ENCODE data around the gene MATCAP1. TPM values are rescaled to one million over a fixed set of nuclear protein-coding genes. Genes with fewer than 3 reads are reported as not detected.

Gene MATCAP1
- total and polyA plus RNA-seq, 2 donors = 5.2 to 24.6 TPM

DNA sequence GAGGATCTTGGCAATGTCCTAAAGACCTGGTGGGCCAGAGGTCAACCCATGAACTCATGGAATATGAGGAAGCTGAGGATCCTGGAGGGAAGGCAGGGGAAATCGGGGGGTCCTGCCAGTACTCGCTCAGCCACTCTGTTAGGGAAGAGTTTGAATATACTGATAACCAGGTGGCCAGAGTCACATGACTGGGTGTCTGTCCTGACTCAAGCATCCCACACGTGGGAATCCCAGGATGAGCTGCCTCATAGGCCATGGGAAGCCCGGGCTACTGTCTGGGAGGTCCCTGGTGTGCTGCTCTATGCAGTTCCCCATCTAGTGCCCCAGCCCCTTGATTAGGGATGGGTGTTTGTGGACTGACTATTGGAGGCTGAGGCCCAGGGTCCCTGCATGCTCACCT is 4.6 kb upstream of the MATCAP1 start:
- 91% methylated on average over 4 of the region's 4 CpGs for WGBS
- H3K9me3 ChIP-seq (ENCODE audit: control insufficient read depth in 2 of 2, insufficient read depth in 1 of 2, low read length in 1 of 2) = peaks cover 0 to 3% of the 10 kb centered on the region in 2 donors
- DNase-seq (ENCODE audit: low read depth in 6 of 9, low spot score in 9 of 9) = no peak
- peaks cover 24 to 32% of the 10 kb centered on the region in 2 donors for H3K4me1 ChIP-seq (ENCODE audit: control insufficient read depth in 2 of 2, insufficient read depth in 2 of 2, low read length in 2 of 2)
- peaks cover 0 to 1% of the 10 kb centered on the region in 2 donors for H3K36me3 ChIP-seq (ENCODE audit: control insufficient read depth in 2 of 2, insufficient read depth in 2 of 2, low read length in 1 of 2)
- no peak overlapping the region for H3K4me3 ChIP-seq (ENCODE audit: low read length in 2 of 2)
- H3K27ac ChIP-seq (ENCODE audit: low read depth in 1 of 2, low read length in 1 of 2) = no peak overlapping the region
- H3K27me3 ChIP-seq (ENCODE audit: control insufficient read depth in 2 of 2, insufficient read depth in 1 of 2, low read length in 1 of 2) = peaks cover 18 to 49% of the 10 kb centered on the region in 2 donors

- 94% methylated on average over 26 of the region's 26 CpGs for WGBS
- peaks cover 0 to 3% of the 10 kb centered on the region in 2 donors for H3K9me3 ChIP-seq (ENCODE audit: control insufficient read depth in 2 of 2, insufficient read depth in 1 of 2, low read length in 1 of 2)
- H3K36me3 ChIP-seq (ENCODE audit: control insufficient read depth in 2 of 2, insufficient read depth in 2 of 2, low read length in 1 of 2) = no peaks in the 10 kb centered on the region
- no peak overlapping the region for H3K27ac ChIP-seq (ENCODE audit: low read depth in 1 of 2, low read length in 1 of 2)
- peaks cover 17 to 30% of the 10 kb centered on the region in 2 donors for H3K4me1 ChIP-seq (ENCODE audit: control insufficient read depth in 2 of 2, insufficient read depth in 2 of 2, low read length in 2 of 2)
- no peak overlapping the region for H3K4me3 ChIP-seq (ENCODE audit: low read length in 2 of 2)
- no peak for DNase-seq (ENCODE audit: low read depth in 6 of 9, low spot score in 9 of 9)
- H3K27me3 ChIP-seq (ENCODE audit: control insufficient read depth in 2 of 2, insufficient read depth in 1 of 2, low read length in 1 of 2) = peaks cover 18 to 49% of the 10 kb centered on the region in 2 donors
Observed at GRCh38 chr16:67187175-67187890, 3.6 kb upstream of the MATCAP1 start.

GRCh38 chr16:67186550-67186950 is 2.8 kb upstream of the MATCAP1 start:
- 83% methylated on average over 5 of the region's 5 CpGs for WGBS
- no peak for DNase-seq (ENCODE audit: low read depth in 6 of 9, low spot score in 9 of 9)
- peaks cover 0 to 3% of the 10 kb centered on the region in 2 donors for H3K9me3 ChIP-seq (ENCODE audit: control insufficient read depth in 2 of 2, insufficient read depth in 1 of 2, low read length in 1 of 2)
- H3K4me3 ChIP-seq (ENCODE audit: low read length in 2 of 2) = no peak overlapping the region
- peaks cover 18 to 49% of the 10 kb centered on the region in 2 donors for H3K27me3 ChIP-seq (ENCODE audit: control insufficient read depth in 2 of 2, insufficient read depth in 1 of 2, low read length in 1 of 2)
- H3K4me1 ChIP-seq (ENCODE audit: control insufficient read depth in 2 of 2, insufficient read depth in 2 of 2, low read length in 2 of 2) = peaks cover 14 to 29% of the 10 kb centered on the region in 2 donors
- H3K36me3 ChIP-seq (ENCODE audit: control insufficient read depth in 2 of 2, insufficient read depth in 2 of 2, low read length in 1 of 2) = no peaks in the 10 kb centered on the region
- no peak overlapping the region for H3K27ac ChIP-seq (ENCODE audit: low read depth in 1 of 2, low read length in 1 of 2)

DNA sequence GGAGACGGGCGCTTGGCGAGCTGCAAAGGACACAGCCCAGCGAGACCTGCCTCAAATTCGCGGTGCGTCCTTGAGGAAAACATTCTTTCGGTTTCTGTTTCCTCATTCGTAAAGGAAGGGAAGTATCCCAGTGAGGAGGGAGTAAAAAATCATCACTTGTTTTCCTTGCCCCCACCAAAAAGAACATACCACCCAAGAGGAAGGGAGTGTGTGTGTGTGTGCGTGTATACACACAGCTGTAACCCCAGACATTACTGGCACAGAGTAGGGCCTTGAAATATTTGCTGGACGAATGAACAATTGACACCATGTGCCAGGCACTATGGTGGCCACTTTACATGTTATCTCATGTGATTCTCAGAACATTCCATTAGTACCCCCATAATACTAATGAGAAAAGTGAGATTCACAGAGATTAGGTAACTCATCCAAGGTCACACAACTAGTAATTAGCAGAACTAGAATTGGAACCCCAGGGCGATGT is 1.9 kb upstream of the MATCAP1 start:
- H3K27me3 ChIP-seq (ENCODE audit: control insufficient read depth in 2 of 2, insufficient read depth in 1 of 2, low read length in 1 of 2) = peaks cover 18 to 49% of the 10 kb centered on the region in 2 donors
- H3K4me1 ChIP-seq (ENCODE audit: control insufficient read depth in 2 of 2, insufficient read depth in 2 of 2, low read length in 2 of 2) = peaks cover 11 to 26% of the 10 kb centered on the region in 2 donors
- peak overlapping the region in 1 of 2 donors; percentile 14 for H3K4me3 ChIP-seq (ENCODE audit: low read length in 2 of 2)
- 14% methylated on average over 12 of the region's 12 CpGs for WGBS
- DNase-seq (ENCODE audit: low read depth in 6 of 9, low spot score in 9 of 9) = no peak
- H3K9me3 ChIP-seq (ENCODE audit: control insufficient read depth in 2 of 2, insufficient read depth in 1 of 2, low read length in 1 of 2) = peaks cover 0 to 3% of the 10 kb centered on the region in 2 donors
- no peak overlapping the region for H3K27ac ChIP-seq (ENCODE audit: low read depth in 1 of 2, low read length in 1 of 2)
- no peaks in the 10 kb centered on the region for H3K36me3 ChIP-seq (ENCODE audit: control insufficient read depth in 2 of 2, insufficient read depth in 2 of 2, low read length in 1 of 2)

DNA sequence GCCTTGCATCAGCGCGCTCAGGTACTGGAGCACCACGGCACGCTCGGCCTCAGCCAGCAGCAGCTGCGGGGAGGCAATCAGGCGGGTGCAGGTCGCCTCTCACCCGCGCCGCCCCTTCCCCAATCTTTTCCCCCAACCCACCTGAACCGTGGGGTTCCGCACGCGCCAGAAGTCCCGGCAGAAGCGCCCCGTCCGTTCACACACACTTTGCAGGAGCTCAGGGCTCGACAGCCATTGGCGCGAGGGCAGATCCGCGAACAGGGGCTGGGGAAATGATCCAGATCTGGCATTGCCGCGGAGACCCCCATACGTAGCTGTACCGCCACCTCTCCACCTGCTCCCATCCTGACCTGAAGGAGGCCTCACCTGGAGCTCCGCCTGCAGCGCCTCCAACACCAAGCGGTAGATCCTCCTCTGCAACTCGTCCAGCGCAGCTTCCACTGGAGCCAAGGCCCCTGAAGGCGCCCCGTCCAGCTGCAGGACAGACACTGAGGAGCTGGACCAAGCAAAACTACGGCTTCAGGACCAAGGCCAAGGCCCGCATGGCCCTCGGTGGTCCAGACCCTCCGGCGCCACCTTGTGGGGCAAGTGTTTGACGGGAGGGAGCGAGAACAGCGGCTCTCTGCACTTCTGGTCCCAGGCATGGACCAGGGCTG is 1.4 kb upstream of the MATCAP1 start:
- WGBS = 19% methylated on average over 43 of the region's 43 CpGs
- no peaks in the 10 kb centered on the region for H3K36me3 ChIP-seq (ENCODE audit: control insufficient read depth in 2 of 2, insufficient read depth in 2 of 2, low read length in 1 of 2)
- peaks cover 18 to 49% of the 10 kb centered on the region in 2 donors for H3K27me3 ChIP-seq (ENCODE audit: control insufficient read depth in 2 of 2, insufficient read depth in 1 of 2, low read length in 1 of 2)
- H3K9me3 ChIP-seq (ENCODE audit: control insufficient read depth in 2 of 2, insufficient read depth in 1 of 2, low read length in 1 of 2) = peaks cover 0 to 3% of the 10 kb centered on the region in 2 donors
- peak in 7 of 9 donors; percentile 37 to 76 (median 64) for DNase-seq (ENCODE audit: low read depth in 6 of 9, low spot score in 9 of 9)
- H3K4me1 ChIP-seq (ENCODE audit: control insufficient read depth in 2 of 2, insufficient read depth in 2 of 2, low read length in 2 of 2) = peaks cover 11 to 26% of the 10 kb centered on the region in 2 donors
- peak overlapping the region; percentile 75 to 86 for H3K4me3 ChIP-seq (ENCODE audit: low read length in 2 of 2)
- H3K27ac ChIP-seq (ENCODE audit: low read depth in 1 of 2, low read length in 1 of 2) = no peak overlapping the region

DNA sequence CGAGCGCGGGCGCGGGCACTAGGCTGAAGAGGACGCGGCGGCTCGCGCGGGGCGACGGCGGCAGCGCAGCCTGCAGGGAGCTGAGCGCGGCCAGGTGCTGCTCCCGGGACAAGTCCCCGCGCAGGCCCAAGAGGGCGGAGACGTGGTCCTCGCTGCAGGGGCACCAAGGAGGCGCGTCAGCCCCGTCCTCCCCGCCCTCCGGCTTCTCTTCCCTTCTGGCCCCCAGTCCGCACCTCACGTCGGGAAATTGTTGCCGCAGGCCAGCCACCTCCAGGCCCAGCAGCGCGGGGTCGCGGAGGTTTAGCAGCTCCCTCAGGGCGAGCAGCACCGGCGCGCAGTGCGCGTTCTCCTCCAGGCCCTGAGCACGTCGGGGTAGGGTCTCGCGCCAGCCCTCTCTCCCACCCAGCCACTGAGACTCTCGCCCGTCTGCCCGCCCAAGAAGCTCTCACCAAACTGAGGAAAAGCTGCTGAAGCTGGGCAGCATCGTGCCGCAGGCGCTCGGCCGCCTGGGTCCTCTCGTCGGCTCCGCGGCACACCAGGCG is 761 bp upstream of the MATCAP1 start:
- peak overlapping the region; percentile 75 to 86 for H3K4me3 ChIP-seq (ENCODE audit: low read length in 2 of 2)
- WGBS = 10% methylated on average over 59 of the region's 59 CpGs
- peak overlapping the region in 1 of 2 donors; percentile 94 for H3K27ac ChIP-seq (ENCODE audit: low read depth in 1 of 2, low read length in 1 of 2)
- H3K4me1 ChIP-seq (ENCODE audit: control insufficient read depth in 2 of 2, insufficient read depth in 2 of 2, low read length in 2 of 2) = peaks cover 11 to 26% of the 10 kb centered on the region in 2 donors
- no peak for DNase-seq (ENCODE audit: low read depth in 6 of 9, low spot score in 9 of 9)
- peaks cover 18 to 50% of the 10 kb centered on the region in 2 donors for H3K27me3 ChIP-seq (ENCODE audit: control insufficient read depth in 2 of 2, insufficient read depth in 1 of 2, low read length in 1 of 2)
- H3K9me3 ChIP-seq (ENCODE audit: control insufficient read depth in 2 of 2, insufficient read depth in 1 of 2, low read length in 1 of 2) = peaks cover 0 to 3% of the 10 kb centered on the region in 2 donors
- no peaks in the 10 kb centered on the region for H3K36me3 ChIP-seq (ENCODE audit: control insufficient read depth in 2 of 2, insufficient read depth in 2 of 2, low read length in 1 of 2)

GRCh38 chr16:67183284-67183626 is 508 bp downstream of the MATCAP1 start:
- H3K4me1 ChIP-seq (ENCODE audit: control insufficient read depth in 2 of 2, insufficient read depth in 2 of 2, low read length in 2 of 2) = peaks cover 13 to 32% of the 10 kb centered on the region in 2 donors
- peak overlapping the region; percentile 75 to 86 for H3K4me3 ChIP-seq (ENCODE audit: low read length in 2 of 2)
- 10% methylated on average over 11 of the region's 11 CpGs for WGBS
- no peaks in the 10 kb centered on the region for H3K36me3 ChIP-seq (ENCODE audit: control insufficient read depth in 2 of 2, insufficient read depth in 2 of 2, low read length in 1 of 2)
- H3K9me3 ChIP-seq (ENCODE audit: control insufficient read depth in 2 of 2, insufficient read depth in 1 of 2, low read length in 1 of 2) = peaks cover 1 to 3% of the 10 kb centered on the region in 2 donors
- no peak for DNase-seq (ENCODE audit: low read depth in 6 of 9, low spot score in 9 of 9)
- H3K27me3 ChIP-seq (ENCODE audit: control insufficient read depth in 2 of 2, insufficient read depth in 1 of 2, low read length in 1 of 2) = peaks cover 29 to 57% of the 10 kb centered on the region in 2 donors
- H3K27ac ChIP-seq (ENCODE audit: low read depth in 1 of 2, low read length in 1 of 2) = no peak overlapping the region

GRCh38 chr16:67182288-67182687 is 1.5 kb downstream of the MATCAP1 start:
- no peak overlapping the region for H3K27ac ChIP-seq (ENCODE audit: low read depth in 1 of 2, low read length in 1 of 2)
- no peak for DNase-seq (ENCODE audit: low read depth in 6 of 9, low spot score in 9 of 9)
- peaks cover 1 to 3% of the 10 kb centered on the region in 2 donors for H3K9me3 ChIP-seq (ENCODE audit: control insufficient read depth in 2 of 2, insufficient read depth in 1 of 2, low read length in 1 of 2)
- 95% methylated on average over 2 of the region's 2 CpGs for WGBS
- peaks cover 37 to 63% of the 10 kb centered on the region in 2 donors for H3K27me3 ChIP-seq (ENCODE audit: control insufficient read depth in 2 of 2, insufficient read depth in 1 of 2, low read length in 1 of 2)
- peaks cover 14 to 35% of the 10 kb centered on the region in 2 donors for H3K4me1 ChIP-seq (ENCODE audit: control insufficient read depth in 2 of 2, insufficient read depth in 2 of 2, low read length in 2 of 2)
- no peaks in the 10 kb centered on the region for H3K36me3 ChIP-seq (ENCODE audit: control insufficient read depth in 2 of 2, insufficient read depth in 2 of 2, low read length in 1 of 2)
- H3K4me3 ChIP-seq (ENCODE audit: low read length in 2 of 2) = no peak overlapping the region

GRCh38 chr16:67181346-67181745 is 2.4 kb downstream of the MATCAP1 start:
- no peak overlapping the region for H3K4me3 ChIP-seq (ENCODE audit: low read length in 2 of 2)
- no peak for DNase-seq (ENCODE audit: low read depth in 6 of 9, low spot score in 9 of 9)
- no peaks in the 10 kb centered on the region for H3K36me3 ChIP-seq (ENCODE audit: control insufficient read depth in 2 of 2, insufficient read depth in 2 of 2, low read length in 1 of 2)
- H3K27me3 ChIP-seq (ENCODE audit: control insufficient read depth in 2 of 2, insufficient read depth in 1 of 2, low read length in 1 of 2) = peaks cover 46 to 63% of the 10 kb centered on the region in 2 donors
- H3K4me1 ChIP-seq (ENCODE audit: control insufficient read depth in 2 of 2, insufficient read depth in 2 of 2, low read length in 2 of 2) = peaks cover 14 to 35% of the 10 kb centered on the region in 2 donors
- H3K27ac ChIP-seq (ENCODE audit: low read depth in 1 of 2, low read length in 1 of 2) = no peak overlapping the region
- H3K9me3 ChIP-seq (ENCODE audit: control insufficient read depth in 2 of 2, insufficient read depth in 1 of 2, low read length in 1 of 2) = peaks cover 1 to 3% of the 10 kb centered on the region in 2 donors
- WGBS = over 99% methylated on average over 2 of the region's 2 CpGs
